C1 segment of cervical spinal cord (tissue), 14 donors: ENCODE results near the gene OR2J3.
"Not testable (repeated sequence)": the region's sequence is repeated elsewhere in the genome, so short reads cannot be mapped to it uniquely, and the experiment has no call there.

Source experiments
- DNase-seq, 14 donors: peaks; one replicate each; lab custom pipeline; 2025; lab: John Stamatoyannopoulos, UW

Gene OR2J3

GRCh38 chr6:29107758-29108157 is at the start of gene OR2J3:
Gene OR2J3 (plus strand): TSS chr6:29108058. CDS start chr6:29111891, 3,833 bp downstream.
- DNase-seq = no peak

- no peak for DNase-seq
Measured at GRCh38 chr6:29071831-29072723, 35.8 kb upstream of the OR2J3 start.

- DNase-seq = no peak
Measured at GRCh38 chr6:29079203-29079602, 28.7 kb upstream of the OR2J3 start.

- DNase-seq = no peak
Measured at GRCh38 chr6:29081312-29081711, 26.5 kb upstream of the OR2J3 start.

GRCh38 chr6:29082457-29082856 is 25.4 kb upstream of the OR2J3 start:
- DNase-seq = no peak

GRCh38 chr6:29087213-29087612 is 20.6 kb upstream of the OR2J3 start, which contains the start of gene OR2B3:
Gene OR2B3 (minus strand): TSS chr6:29087313. CDS start chr6:29087248, 65 bp downstream.
- DNase-seq = no peak

GRCh38 chr6:29092957-29093356 is 14.9 kb upstream of the OR2J3 start:
- no peak for DNase-seq

GRCh38 chr6:29097803-29098202 is 10.1 kb upstream of the OR2J3 start:
- no peak for DNase-seq

- DNase-seq = no peak
Measured at GRCh38 chr6:29099190-29099589, 8.7 kb upstream of the OR2J3 start, which contains the start of gene OR2J1. Gene OR2J1 (plus strand): TSS chr6:29099490. CDS start chr6:29100943, 1,453 bp downstream.

GRCh38 chr6:29112135-29112534 is 4.3 kb downstream of the OR2J3 start:
- no peak for DNase-seq

GRCh38 chr6:29114964-29115363 is 7.1 kb downstream of the OR2J3 start:
- not testable (repeated sequence) for DNase-seq

- DNase-seq = no peak
Measured at GRCh38 chr6:29129326-29130012, 21.6 kb downstream of the OR2J3 start.

GRCh38 chr6:29130644-29131043 is 22.8 kb downstream of the OR2J3 start:
- DNase-seq = no peak

GRCh38 chr6:29131691-29132090 is 23.8 kb downstream of the OR2J3 start:
- no peak for DNase-seq

- DNase-seq = no peak
Measured at GRCh38 chr6:29137724-29138123, 29.9 kb downstream of the OR2J3 start.

- DNase-seq = no peak
Measured at GRCh38 chr6:29141606-29142005, 33.7 kb downstream of the OR2J3 start.

- DNase-seq = no peak
Measured at GRCh38 chr6:29142309-29142708, 34.5 kb downstream of the OR2J3 start.

- no peak for DNase-seq
Measured at GRCh38 chr6:29146179-29146578, 38.3 kb downstream of the OR2J3 start.

GRCh38 chr6:29147074-29147473 is 39.2 kb downstream of the OR2J3 start:
- DNase-seq = no peak

- DNase-seq = not testable (repeated sequence)
Measured at GRCh38 chr6:29149444-29149843, 41.6 kb downstream of the OR2J3 start.

GRCh38 chr6:29153083-29153482 is 45.2 kb downstream of the OR2J3 start:
- DNase-seq = no peak

GRCh38 chr6:29155182-29155581 is 47.3 kb downstream of the OR2J3 start:
- DNase-seq = not testable (repeated sequence)

GRCh38 chr6:29159922-29160321 is 52.1 kb downstream of the OR2J3 start:
- DNase-seq = not testable (repeated sequence)
